ENCODE measurements around the gene ZNF423.

DNA sequence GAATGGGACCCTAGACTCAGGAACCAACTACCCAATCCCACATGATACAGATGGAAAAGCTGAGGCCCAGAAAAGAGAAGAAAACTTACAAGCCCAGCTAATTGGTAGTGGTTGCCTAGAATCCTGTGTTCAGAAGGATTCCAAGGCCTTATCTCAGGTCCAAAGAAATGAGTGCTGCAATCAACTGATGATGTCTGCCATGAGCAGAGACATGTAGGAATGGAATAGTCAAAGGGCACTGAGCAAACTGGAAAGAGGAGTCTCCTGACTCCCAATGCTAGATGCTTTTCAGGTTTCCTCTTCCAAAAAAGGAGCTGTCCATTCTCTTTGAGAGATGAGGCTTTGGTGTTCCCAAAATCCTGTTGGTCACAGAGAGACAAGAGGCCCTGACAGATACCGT, 210.6 kb downstream of the ZNF423 start:
- TF ChIP-seq YY1 (IDR thresholded peaks at IDR 0.05; ENCODE audit: insufficient read depth, insufficient read length) (no peak), SUZ12 (IDR thresholded peaks at IDR 0.05; ENCODE audit: extremely low read depth, insufficient read depth, insufficient read length) (no peak)
